Suprapubic skin (tissue), 3 donors: ENCODE results near the gene GDE1.

ENCODE experiments used
- POLR2AphosphoS5 ChIP-seq, 3 donors: sonication (generic); formaldehyde crosslinking; IDR thresholded peaks; one replicate each; pipeline ENCODE4 v1.6.1; 2017; ENCODE audit warnings: antibody characterized with exemption in 3 of 3
- TF ChIP-seq, protein P1 (sequence below), 2 donors: fragments of 200-600 bp in 1 of 2; fragments of 450-650 bp in 1 of 2; sonication (generic) in 1 of 2; IDR thresholded peaks; one replicate each; pipeline ENCODE4 v1.5.1; 2016 to 2019; ENCODE audit warnings: antibody characterized with exemption in 2 of 2, mild to moderate bottlenecking in 1 of 2, moderate library complexity in 1 of 2

- TF ChIP-seq, protein P1, sequence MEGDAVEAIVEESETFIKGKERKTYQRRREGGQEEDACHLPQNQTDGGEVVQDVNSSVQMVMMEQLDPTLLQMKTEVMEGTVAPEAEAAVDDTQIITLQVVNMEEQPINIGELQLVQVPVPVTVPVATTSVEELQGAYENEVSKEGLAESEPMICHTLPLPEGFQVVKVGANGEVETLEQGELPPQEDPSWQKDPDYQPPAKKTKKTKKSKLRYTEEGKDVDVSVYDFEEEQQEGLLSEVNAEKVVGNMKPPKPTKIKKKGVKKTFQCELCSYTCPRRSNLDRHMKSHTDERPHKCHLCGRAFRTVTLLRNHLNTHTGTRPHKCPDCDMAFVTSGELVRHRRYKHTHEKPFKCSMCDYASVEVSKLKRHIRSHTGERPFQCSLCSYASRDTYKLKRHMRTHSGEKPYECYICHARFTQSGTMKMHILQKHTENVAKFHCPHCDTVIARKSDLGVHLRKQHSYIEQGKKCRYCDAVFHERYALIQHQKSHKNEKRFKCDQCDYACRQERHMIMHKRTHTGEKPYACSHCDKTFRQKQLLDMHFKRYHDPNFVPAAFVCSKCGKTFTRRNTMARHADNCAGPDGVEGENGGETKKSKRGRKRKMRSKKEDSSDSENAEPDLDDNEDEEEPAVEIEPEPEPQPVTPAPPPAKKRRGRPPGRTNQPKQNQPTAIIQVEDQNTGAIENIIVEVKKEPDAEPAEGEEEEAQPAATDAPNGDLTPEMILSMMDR (IDR thresholded peaks at IDR 0.05) = no peak
- no peak for TF ChIP-seq POLR2AphosphoS5 (IDR thresholded peaks at IDR 0.05)
Measured at GRCh38 chr16:19482291-19482690, 39.6 kb downstream of the GDE1 start.
